ENCODE measurements around the gene CDH13.

CDH13 gene

GRCh38 chr16:82937926-82938520, 311.3 kb downstream of the CDH13 start:
- TF ChIP-seq ZFX (IDR thresholded peaks at IDR 0.05; ENCODE audit: borderline replicate concordance), result no peak
- TF ChIP-seq, protein P1, sequence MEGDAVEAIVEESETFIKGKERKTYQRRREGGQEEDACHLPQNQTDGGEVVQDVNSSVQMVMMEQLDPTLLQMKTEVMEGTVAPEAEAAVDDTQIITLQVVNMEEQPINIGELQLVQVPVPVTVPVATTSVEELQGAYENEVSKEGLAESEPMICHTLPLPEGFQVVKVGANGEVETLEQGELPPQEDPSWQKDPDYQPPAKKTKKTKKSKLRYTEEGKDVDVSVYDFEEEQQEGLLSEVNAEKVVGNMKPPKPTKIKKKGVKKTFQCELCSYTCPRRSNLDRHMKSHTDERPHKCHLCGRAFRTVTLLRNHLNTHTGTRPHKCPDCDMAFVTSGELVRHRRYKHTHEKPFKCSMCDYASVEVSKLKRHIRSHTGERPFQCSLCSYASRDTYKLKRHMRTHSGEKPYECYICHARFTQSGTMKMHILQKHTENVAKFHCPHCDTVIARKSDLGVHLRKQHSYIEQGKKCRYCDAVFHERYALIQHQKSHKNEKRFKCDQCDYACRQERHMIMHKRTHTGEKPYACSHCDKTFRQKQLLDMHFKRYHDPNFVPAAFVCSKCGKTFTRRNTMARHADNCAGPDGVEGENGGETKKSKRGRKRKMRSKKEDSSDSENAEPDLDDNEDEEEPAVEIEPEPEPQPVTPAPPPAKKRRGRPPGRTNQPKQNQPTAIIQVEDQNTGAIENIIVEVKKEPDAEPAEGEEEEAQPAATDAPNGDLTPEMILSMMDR (IDR thresholded peaks at IDR 0.05), result no peak
- H3K27ac ChIP-seq, result no peak overlapping the region

DNA sequence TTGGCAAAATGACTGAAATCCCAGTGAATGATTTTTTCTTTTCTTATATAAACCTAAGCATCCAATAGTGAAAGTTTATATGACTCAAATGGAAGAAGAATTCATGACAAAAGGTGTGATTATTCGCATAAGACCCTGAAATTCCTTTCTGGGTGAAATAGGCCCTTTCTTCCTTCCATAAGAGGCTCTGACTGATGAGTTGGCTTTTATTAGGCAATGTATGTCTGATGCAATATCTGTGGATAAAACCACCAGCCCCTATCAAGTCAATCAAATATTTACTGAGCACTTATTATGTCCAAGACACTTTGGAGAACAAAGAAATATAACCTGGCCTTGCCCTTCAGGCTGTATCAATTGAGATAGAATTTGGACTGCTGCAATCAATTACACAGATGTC, 316.6 kb downstream of the CDH13 start:
- no peak overlapping the region for H3K27ac ChIP-seq
- no peak for TF ChIP-seq ZFX (IDR thresholded peaks at IDR 0.05; ENCODE audit: borderline replicate concordance)
- TF ChIP-seq, protein P1 (IDR thresholded peaks at IDR 0.05), result no peak

DNA sequence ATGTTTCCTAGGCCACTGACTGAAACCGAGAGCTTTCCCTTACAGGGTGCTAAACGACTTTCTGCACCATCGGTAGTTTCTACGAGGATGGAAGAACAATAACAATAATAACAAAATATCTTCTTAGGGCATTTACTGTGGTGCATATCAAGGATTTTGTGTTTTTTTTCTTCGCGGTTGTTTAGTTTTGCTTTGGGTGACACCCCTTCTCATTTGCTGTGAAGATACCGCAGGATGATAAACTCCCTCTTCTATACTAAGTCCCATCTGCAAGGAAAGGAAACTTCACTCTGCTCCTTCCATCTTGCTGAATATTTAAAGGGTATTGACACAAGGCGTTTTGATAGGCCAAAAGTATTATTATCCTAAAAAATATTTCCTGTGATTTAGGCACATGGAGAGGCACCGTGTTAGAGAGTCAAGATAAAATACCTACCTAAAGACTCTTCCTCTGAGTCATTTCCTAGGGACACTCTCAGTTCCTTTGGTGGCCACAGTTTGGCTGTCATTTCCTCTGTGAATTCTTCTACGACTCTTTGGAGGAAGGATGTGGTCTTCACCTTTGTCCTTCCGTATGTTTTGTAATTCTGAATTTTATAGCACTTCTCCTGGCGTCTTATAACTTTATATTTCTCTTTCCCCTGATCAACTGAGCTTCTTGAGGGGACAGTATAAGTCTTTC, 318.8 kb downstream of the CDH13 start:
- H3K27ac ChIP-seq, result no peak overlapping the region

GRCh38 chr16:82947698-82948097, 320.9 kb downstream of the CDH13 start:
- H3K27ac ChIP-seq, result no peak overlapping the region
- no peak for TF ChIP-seq ZFX (IDR thresholded peaks at IDR 0.05; ENCODE audit: borderline replicate concordance)
- TF ChIP-seq, protein P1 (IDR thresholded peaks at IDR 0.05), result no peak

More for the DNA sequence above, 318.8 kb downstream of the CDH13 start:
- no peak for TF ChIP-seq ZFX (IDR thresholded peaks at IDR 0.05; ENCODE audit: borderline replicate concordance)
- TF ChIP-seq, protein P1 (IDR thresholded peaks at IDR 0.05), result no peak

GRCh38 chr16:82949016-82949415, 322.2 kb downstream of the CDH13 start:
- no peak overlapping the region for H3K27ac ChIP-seq

DNA sequence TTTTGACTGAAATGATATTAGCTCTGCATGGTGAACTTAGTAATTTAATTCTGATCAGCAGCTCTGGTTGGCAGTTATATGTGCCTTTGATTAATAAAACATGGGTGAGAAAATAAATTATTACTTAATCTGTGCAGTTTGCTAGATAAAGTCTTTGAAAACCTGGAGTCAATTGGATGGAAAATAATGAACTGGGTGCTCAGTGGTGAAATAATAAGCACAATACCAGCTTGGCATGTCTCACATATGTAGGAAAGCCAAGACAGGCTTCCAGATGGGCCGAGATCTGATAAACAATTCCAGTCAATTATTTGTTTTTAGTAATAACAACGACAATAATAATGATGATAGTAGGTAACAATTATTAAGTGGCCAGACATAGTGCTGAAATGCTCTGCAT, 326.7 kb downstream of the CDH13 start:
- TF ChIP-seq, protein P1 (IDR thresholded peaks at IDR 0.05), result no peak
- TF ChIP-seq ZFX (IDR thresholded peaks at IDR 0.05; ENCODE audit: borderline replicate concordance), result no peak
- no peak overlapping the region for H3K27ac ChIP-seq

More at GRCh38 chr16:82949016-82949415, 322.2 kb downstream of the CDH13 start:
- TF ChIP-seq, protein P1 (IDR thresholded peaks at IDR 0.05), result no peak
- TF ChIP-seq ZFX (IDR thresholded peaks at IDR 0.05; ENCODE audit: borderline replicate concordance), result no peak

DNA sequence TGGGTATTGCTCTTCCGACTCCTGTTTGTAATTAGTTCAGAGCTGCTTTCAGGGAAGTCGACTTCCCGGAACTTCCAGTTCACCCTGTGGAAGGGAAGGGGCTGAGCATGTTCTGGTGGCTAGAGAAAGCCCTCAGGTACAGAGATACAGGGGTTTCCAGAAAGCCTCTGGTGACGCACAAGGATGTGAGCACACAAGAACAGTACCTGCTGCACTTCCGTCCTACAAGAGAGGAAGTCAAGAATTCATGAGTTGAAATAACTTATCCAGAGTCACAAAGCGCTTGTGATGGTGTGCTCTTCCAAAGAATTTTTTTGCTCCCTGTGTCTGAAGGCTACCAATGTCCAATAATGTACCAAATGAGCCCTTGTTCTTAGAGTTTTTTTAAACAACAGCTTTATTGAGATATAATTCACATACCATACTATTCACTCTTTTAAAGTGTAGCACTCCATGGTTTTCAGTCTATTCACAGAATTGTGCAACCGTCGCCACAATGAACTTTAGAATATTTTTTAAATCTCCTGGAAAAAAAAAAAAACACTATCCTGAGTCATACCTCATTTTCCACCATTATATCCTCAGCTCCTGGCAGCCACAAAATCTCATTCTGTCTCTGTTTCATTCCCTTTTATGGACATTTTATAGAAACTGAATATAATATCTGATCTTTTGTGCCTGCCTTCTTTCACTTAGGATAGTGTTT, 327.6 kb downstream of the CDH13 start:
- TF ChIP-seq ZFX (IDR thresholded peaks at IDR 0.05; ENCODE audit: borderline replicate concordance), result no peak
- TF ChIP-seq, protein P1 (IDR thresholded peaks at IDR 0.05), result no peak
- H3K27ac ChIP-seq, result no peak overlapping the region
